ENCODE results near the gene STARD13.

- TF ChIP-seq, protein P1, sequence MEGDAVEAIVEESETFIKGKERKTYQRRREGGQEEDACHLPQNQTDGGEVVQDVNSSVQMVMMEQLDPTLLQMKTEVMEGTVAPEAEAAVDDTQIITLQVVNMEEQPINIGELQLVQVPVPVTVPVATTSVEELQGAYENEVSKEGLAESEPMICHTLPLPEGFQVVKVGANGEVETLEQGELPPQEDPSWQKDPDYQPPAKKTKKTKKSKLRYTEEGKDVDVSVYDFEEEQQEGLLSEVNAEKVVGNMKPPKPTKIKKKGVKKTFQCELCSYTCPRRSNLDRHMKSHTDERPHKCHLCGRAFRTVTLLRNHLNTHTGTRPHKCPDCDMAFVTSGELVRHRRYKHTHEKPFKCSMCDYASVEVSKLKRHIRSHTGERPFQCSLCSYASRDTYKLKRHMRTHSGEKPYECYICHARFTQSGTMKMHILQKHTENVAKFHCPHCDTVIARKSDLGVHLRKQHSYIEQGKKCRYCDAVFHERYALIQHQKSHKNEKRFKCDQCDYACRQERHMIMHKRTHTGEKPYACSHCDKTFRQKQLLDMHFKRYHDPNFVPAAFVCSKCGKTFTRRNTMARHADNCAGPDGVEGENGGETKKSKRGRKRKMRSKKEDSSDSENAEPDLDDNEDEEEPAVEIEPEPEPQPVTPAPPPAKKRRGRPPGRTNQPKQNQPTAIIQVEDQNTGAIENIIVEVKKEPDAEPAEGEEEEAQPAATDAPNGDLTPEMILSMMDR (IDR thresholded peaks at IDR 0.05; ENCODE audit: low read length) = no peak
- TF ChIP-seq EZH2 (optimal IDR thresholded peaks at IDR 0.05; ENCODE audit: low read depth, low read length) = no peak
- no peak for TF ChIP-seq EZH2phosphoT487 (IDR thresholded peaks at IDR 0.05; ENCODE audit: low read length)
These were observed 119.8 kb downstream of the STARD13 start for GRCh38 chr13:33165787-33166186.

Measured in MM.1S (cell line).